GM23338 (cell line): Measurements from ENCODE around the gene IRAK1BP1.

Experiments
- CTCF ChIP-seq, 2 experiments: fragments of 200-600 bp in 1 of 2; sonication (generic) in 1 of 2; conservative IDR thresholded peaks; 2 replicates each; pipeline versions ENCODE4 v1.5.1 to v1.6.1; 2016 to 2017; ENCODE audit warnings: antibody characterized with exemption in 2 of 2, low read depth in 2 of 2, mild to moderate bottlenecking in 2 of 2, moderate library complexity in 1 of 2
- EZH2 ChIP-seq: fragments of 200-600 bp; sonication (generic); IDR thresholded peaks from one replicate; pipeline ENCODE4 v1.8.0; 2017; ENCODE audit warnings: antibody characterized with exemption, mild to moderate bottlenecking, low read depth; ENCODE audit not compliant: unreplicated experiment
- POLR2AphosphoS5 ChIP-seq: IDR thresholded peaks from 2 replicates; pipeline ENCODE4 v1.6.1; 2016; ENCODE audit warnings: antibody characterized with exemption, low read depth

GRCh38 chr6:78842953-78843352 lies 24.4 kb upstream of the IRAK1BP1 start:
- TF ChIP-seq CTCF (conservative IDR thresholded peaks at IDR 0.05; ENCODE audit: low read depth in 2 of 2) (no peak), EZH2 (no peak), POLR2AphosphoS5 (no peak)
